Esophagus squamous epithelium (tissue), 4 donors: ENCODE measurements around the gene FAM171A2.

ENCODE experiments used
- POLR2A ChIP-seq, 4 donors: fragments of 450-650 bp; IDR thresholded peaks; one replicate each; pipeline ENCODE4 v1.6.1; 2017; ENCODE audit warnings: antibody characterized with exemption in 4 of 4, mild to moderate bottlenecking in 4 of 4, moderate library complexity in 3 of 4
- TF ChIP-seq, protein P1 (sequence below), 6 experiments: fragments of 450-650 bp in 4 of 6; fragments of 200-600 bp in 2 of 6; sonication (generic) in 2 of 6; IDR thresholded peaks; one replicate each; pipeline ENCODE4 v1.5.1; 2016 to 2019; ENCODE audit warnings: antibody characterized with exemption in 6 of 6, mild to moderate bottlenecking in 4 of 6, moderate library complexity in 4 of 6

DNA sequence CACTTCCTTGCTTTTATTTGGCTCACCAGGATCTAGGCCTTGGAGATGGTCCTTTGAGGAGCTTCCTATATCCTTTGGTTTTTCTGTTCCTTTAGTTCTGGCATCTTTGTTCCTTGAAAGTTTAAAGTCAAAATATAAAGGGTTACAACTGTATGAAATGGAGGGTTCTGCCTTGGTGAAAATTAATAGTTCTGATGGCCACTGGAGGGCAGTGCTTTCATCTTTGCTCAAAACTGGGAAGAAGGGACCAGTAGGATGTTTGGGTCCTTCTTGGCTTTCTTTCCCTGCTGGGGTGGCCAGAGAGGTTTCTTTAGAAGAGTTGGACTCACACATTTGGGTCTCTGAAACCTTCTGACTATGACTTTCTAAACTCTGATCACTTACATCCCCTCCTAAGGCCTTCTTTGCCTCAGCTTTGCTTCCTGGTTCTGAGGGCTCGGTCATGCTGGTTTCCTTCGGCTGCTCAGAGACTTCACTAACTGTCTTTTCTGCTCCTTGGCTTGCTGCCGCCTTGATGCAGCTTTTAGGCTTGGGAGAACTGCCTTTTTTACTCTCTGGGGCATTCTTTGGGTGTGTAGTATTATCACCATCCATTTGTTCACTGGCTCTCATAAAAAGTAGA, 36.7 kb upstream of the FAM171A2 start:
- TF ChIP-seq, protein P1, sequence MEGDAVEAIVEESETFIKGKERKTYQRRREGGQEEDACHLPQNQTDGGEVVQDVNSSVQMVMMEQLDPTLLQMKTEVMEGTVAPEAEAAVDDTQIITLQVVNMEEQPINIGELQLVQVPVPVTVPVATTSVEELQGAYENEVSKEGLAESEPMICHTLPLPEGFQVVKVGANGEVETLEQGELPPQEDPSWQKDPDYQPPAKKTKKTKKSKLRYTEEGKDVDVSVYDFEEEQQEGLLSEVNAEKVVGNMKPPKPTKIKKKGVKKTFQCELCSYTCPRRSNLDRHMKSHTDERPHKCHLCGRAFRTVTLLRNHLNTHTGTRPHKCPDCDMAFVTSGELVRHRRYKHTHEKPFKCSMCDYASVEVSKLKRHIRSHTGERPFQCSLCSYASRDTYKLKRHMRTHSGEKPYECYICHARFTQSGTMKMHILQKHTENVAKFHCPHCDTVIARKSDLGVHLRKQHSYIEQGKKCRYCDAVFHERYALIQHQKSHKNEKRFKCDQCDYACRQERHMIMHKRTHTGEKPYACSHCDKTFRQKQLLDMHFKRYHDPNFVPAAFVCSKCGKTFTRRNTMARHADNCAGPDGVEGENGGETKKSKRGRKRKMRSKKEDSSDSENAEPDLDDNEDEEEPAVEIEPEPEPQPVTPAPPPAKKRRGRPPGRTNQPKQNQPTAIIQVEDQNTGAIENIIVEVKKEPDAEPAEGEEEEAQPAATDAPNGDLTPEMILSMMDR (IDR thresholded peaks at IDR 0.05), result peak in 5 of 6 experiments; percentile 26 to 51 (median 31)
- TF ChIP-seq POLR2A (IDR thresholded peaks at IDR 0.05), result no peak
